ENCODE measurements around the gene CCR3. TPM values are rescaled to one million over a fixed set of nuclear protein-coding genes. Genes with fewer than 3 reads are reported as not detected.

CCR3 gene
- total and polyA plus RNA-seq, 8 donors: 0.22 TPM; not detected in 7

DNA sequence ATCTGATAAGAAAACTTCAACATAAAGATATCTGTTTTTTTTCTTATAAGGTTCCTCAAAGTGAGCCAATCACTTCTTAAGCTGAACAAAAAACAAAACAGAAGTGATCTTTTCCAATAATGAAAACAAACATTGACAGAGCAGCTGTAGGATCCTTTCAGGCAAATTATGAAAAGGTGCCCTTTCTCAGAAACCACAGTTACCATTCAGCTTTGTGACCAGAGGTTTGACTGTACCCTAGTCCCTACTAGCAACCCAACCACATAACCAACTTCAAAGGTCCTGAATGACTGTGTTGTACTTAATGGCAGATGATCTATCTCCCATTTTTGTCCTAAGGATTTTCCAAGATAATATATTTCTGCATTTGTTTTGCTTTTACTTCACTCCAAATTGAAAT, 72.3 kb downstream of the CCR3 start:
- H3K27ac ChIP-seq: no peak overlapping the region
- peaks cover 0 to 11% (median 5%) of the 10 kb centered on the region in 3 donors for H3K4me1 ChIP-seq
- ATAC-seq (no peak), DNase-seq (no peak), FAIRE-seq (no peak)
- intact Hi-C loops (cut with DNase I): no loop called here
- H3K9me3 ChIP-seq: no peaks in the 10 kb centered on the region
- no peaks in the 10 kb centered on the region for H3K27me3 ChIP-seq
- TF ChIP-seq, protein P1, sequence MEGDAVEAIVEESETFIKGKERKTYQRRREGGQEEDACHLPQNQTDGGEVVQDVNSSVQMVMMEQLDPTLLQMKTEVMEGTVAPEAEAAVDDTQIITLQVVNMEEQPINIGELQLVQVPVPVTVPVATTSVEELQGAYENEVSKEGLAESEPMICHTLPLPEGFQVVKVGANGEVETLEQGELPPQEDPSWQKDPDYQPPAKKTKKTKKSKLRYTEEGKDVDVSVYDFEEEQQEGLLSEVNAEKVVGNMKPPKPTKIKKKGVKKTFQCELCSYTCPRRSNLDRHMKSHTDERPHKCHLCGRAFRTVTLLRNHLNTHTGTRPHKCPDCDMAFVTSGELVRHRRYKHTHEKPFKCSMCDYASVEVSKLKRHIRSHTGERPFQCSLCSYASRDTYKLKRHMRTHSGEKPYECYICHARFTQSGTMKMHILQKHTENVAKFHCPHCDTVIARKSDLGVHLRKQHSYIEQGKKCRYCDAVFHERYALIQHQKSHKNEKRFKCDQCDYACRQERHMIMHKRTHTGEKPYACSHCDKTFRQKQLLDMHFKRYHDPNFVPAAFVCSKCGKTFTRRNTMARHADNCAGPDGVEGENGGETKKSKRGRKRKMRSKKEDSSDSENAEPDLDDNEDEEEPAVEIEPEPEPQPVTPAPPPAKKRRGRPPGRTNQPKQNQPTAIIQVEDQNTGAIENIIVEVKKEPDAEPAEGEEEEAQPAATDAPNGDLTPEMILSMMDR (IDR thresholded peaks at IDR 0.05): no peak
- no peaks in the 10 kb centered on the region for H3K36me3 ChIP-seq
- H3K4me3 ChIP-seq: no peak overlapping the region

DNA sequence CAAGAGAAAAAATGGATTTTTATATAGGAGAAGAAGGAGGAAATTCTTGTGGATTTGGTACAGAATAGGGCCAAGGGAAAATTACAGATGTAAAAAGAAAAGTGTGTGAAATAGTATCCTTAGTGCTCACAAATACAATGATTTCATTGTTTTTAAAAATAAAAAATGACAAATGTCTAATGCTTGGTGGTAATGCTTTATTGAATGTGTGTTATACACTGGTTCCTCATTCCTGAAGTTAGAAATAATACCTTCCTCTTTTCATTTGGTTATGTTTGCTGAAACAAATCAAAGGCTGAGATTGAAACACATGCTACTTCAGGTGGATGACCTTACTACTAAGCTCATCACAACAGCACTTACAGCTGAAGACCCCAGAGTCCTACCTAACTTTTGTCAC, 73.9 kb downstream of the CCR3 start:
- H3K27ac ChIP-seq: no peak overlapping the region
- H3K4me1 ChIP-seq: peaks cover 0 to 11% (median 5%) of the 10 kb centered on the region in 3 donors
- no peak for FAIRE-seq
- H3K36me3 ChIP-seq: no peaks in the 10 kb centered on the region
- no peak for DNase-seq
- no peaks in the 10 kb centered on the region for H3K9me3 ChIP-seq
- H3K27me3 ChIP-seq: no peaks in the 10 kb centered on the region
- TF ChIP-seq, protein P1 (IDR thresholded peaks at IDR 0.05): no peak
- intact Hi-C loops (cut with DNase I): no loop called here
- peak in 1 of 4 donors; percentile 37 for ATAC-seq
- H3K4me3 ChIP-seq: no peak overlapping the region

Other genes with a start within 250 kb of the CCR3 start
- gene FYCO1, start 246.6 kb upstream of the CCR3 start, total RNA-seq: 10 to 100 TPM; 13.0 to 25.1 (median 17.2) TPM
- gene FYCO1, start 246.6 kb upstream of the CCR3 start, polyA plus RNA-seq: 10 to 100 TPM in 1 of 2 donors, 1 to 10 TPM in 1; 9.3 to 10.3 TPM
- gene XCR1, start 215.0 kb upstream of the CCR3 start, total RNA-seq: under 1 TPM in 4 of 6 donors, not detected in 2; 0.04 to 0.31 (median 0.20) TPM
- not detected for gene XCR1, start 215.0 kb upstream of the CCR3 start, polyA plus RNA-seq
- gene CCR1, start 34.1 kb upstream of the CCR3 start, total RNA-seq: 1 to 10 TPM in 4 of 6 donors, under 1 TPM in 2; 0.09 to 4.6 (median 1.6) TPM
- under 1 TPM; 0.68 to 0.82 TPM for gene CCR1, start 34.1 kb upstream of the CCR3 start, polyA plus RNA-seq
- 1 to 10 TPM in 2 of 6 donors, under 1 TPM in 4; 0.14 to 3.5 (median 0.54) TPM for gene CCR2, start 111.7 kb downstream of the CCR3 start, total RNA-seq
- gene CCR2, start 111.7 kb downstream of the CCR3 start, polyA plus RNA-seq: under 1 TPM; 0.15 to 0.23 TPM
- 1 to 10 TPM in 2 of 6 donors, under 1 TPM in 4; 0.12 to 2.0 (median 0.61) TPM for gene CCR5, start 128.5 kb downstream of the CCR3 start, total RNA-seq
- under 1 TPM; 0.16 to 0.27 TPM for gene CCR5, start 128.5 kb downstream of the CCR3 start, polyA plus RNA-seq
- gene CCRL2, start 164.8 kb downstream of the CCR3 start, total RNA-seq: 1 to 10 TPM in 2 of 6 donors, under 1 TPM in 4; 0.24 to 2.2 (median 0.91) TPM
- under 1 TPM; 0.75 to 0.80 TPM for gene CCRL2, start 164.8 kb downstream of the CCR3 start, polyA plus RNA-seq
- 10 to 100 TPM; 10.5 to 21.0 (median 13.7) TPM for gene LTF, start 222.4 kb downstream of the CCR3 start, total RNA-seq
- 1 to 10 TPM; 6.9 to 7.0 TPM for gene LTF, start 222.4 kb downstream of the CCR3 start, polyA plus RNA-seq

All from pancreas (tissue), 10 donors.